Astrocyte (in vitro differentiated cells and primary cell): Measurements from ENCODE around the gene TNNT3. TPM values are rescaled to one million over a fixed set of nuclear protein-coding genes. Genes with fewer than 3 reads are reported as not detected.

Source experiments
- DNase-seq: peaks from one replicate; pipeline ENCODE4 v3.0.0-alpha.2; 2010; ENCODE audit warnings: low read depth
- FAIRE-seq: peaks from 2 replicates; lab custom pipeline; 2011; peaks lifted over from hg19 to GRCh38; lab: Jason Lieb, UNC
- H2AFZ ChIP-seq: 2 replicates; pipeline ENCODE4 v1.6.0; 2012; ENCODE audit warnings: low read depth, low read length, inconsistent platforms
- H3K27ac ChIP-seq: 2 replicates; pipeline ENCODE4 v1.5.1; 2011; ENCODE audit warnings: low read depth, low read length, inconsistent platforms
- H3K27me3 ChIP-seq: 2 replicates; pipeline ENCODE4 v1.6.0; 2011; ENCODE audit warnings: low read length, inconsistent platforms; ENCODE audit not compliant: insufficient read depth
- H3K36me3 ChIP-seq: 2 replicates; pipeline ENCODE4 v1.5.1; 2011; ENCODE audit warnings: low read length, inconsistent platforms; ENCODE audit not compliant: insufficient read depth
- H3K4me1 ChIP-seq: 2 replicates; pipeline ENCODE4 v1.5.1; 2011; ENCODE audit warnings: low read length, inconsistent platforms; ENCODE audit not compliant: insufficient read depth
- H3K4me2 ChIP-seq: 2 replicates; pipeline ENCODE4 v1.6.0; 2012; ENCODE audit warnings: low read length, inconsistent platforms
- H3K4me3 ChIP-seq: 2 replicates; pipeline ENCODE4 v1.5.1; 2011; ENCODE audit warnings: low read depth, mild to moderate bottlenecking, low read length, inconsistent platforms; ENCODE audit not compliant: insufficient read depth
- H3K79me2 ChIP-seq: 2 replicates; pipeline ENCODE4 v1.6.0; 2012; ENCODE audit warnings: mild to moderate bottlenecking, low read length, inconsistent platforms; ENCODE audit not compliant: insufficient read depth
- H3K9ac ChIP-seq: 2 replicates; pipeline ENCODE4 v1.6.0; 2012; ENCODE audit warnings: mild to moderate bottlenecking, low read length, inconsistent platforms
- H3K9me3 ChIP-seq: 2 replicates; pipeline ENCODE4 v1.5.1; 2012; ENCODE audit warnings: low read depth, mild to moderate bottlenecking, low read length, inconsistent platforms; ENCODE audit not compliant: insufficient read depth
- H4K20me1 ChIP-seq: 2 replicates; pipeline ENCODE4 v1.6.0; 2012; ENCODE audit warnings: low read length, inconsistent platforms; ENCODE audit not compliant: insufficient read depth
- H3K27ac Mint-ChIP-seq: one replicate; pipeline ENCODE4 v1.8.0; 2021; ENCODE audit warnings: mild to moderate bottlenecking, mixed read lengths; ENCODE audit not compliant: unreplicated experiment
- H3K27me3 Mint-ChIP-seq: one replicate; pipeline ENCODE4 v1.8.0; 2021; ENCODE audit warnings: low read depth, mixed read lengths; ENCODE audit not compliant: unreplicated experiment
- H3K36me3 Mint-ChIP-seq: one replicate; pipeline ENCODE4 v1.8.0; 2021; ENCODE audit warnings: low read depth, mixed read lengths; ENCODE audit not compliant: unreplicated experiment
- H3K4me1 Mint-ChIP-seq: one replicate; pipeline ENCODE4 v1.8.0; 2021; ENCODE audit warnings: low read depth, mixed read lengths; ENCODE audit not compliant: unreplicated experiment
- H3K4me3 Mint-ChIP-seq: one replicate; pipeline ENCODE4 v1.8.0; 2021; ENCODE audit warnings: mild to moderate bottlenecking, moderate library complexity, mixed read lengths; ENCODE audit not compliant: unreplicated experiment
- H3K9me3 Mint-ChIP-seq: one replicate; pipeline ENCODE4 v1.8.0; 2021; ENCODE audit warnings: mild to moderate bottlenecking, mixed read lengths; ENCODE audit not compliant: unreplicated experiment
- EZH2 ChIP-seq: IDR thresholded peaks from 2 replicates; pipeline ENCODE4 v1.6.1; 2012; ENCODE audit warnings: mild to moderate bottlenecking, low read length, inconsistent platforms; ENCODE audit not compliant: insufficient read depth
- total RNA-seq: library from RNA; stranded (reverse); gene quantifications from 2 replicates; pipeline ENCODE4 v1.2.1, GENCODE V29; 2021
- TF ChIP-seq, protein P1 (sequence below): IDR thresholded peaks from 2 replicates; pipeline ENCODE4 v1.5.1; 2011; ENCODE audit warnings: low read depth, mild to moderate bottlenecking, inconsistent platforms, low read length, moderate library complexity; ENCODE audit not compliant: insufficient read depth

Gene TNNT3
- total RNA-seq, 1 donor from 2014 or later = not detected

GRCh38 chr11:1942558-1943260 lies 23.2 kb downstream of the TNNT3 start:
- Histone ChIP-seq H3K9ac (no peak overlapping the region), H3K27me3 (no peaks in the 10 kb centered on the region), H4K20me1 (no peaks in the 10 kb centered on the region), H2AFZ (no peak overlapping the region), H3K4me1 (no peaks in the 10 kb centered on the region), H3K4me2 (no peak overlapping the region), H3K9me3 (no peaks in the 10 kb centered on the region), H3K36me3 (no peaks in the 10 kb centered on the region), H3K79me2 (no peaks in the 10 kb centered on the region), H3K4me3 (no peak overlapping the region), H3K27ac (no peak overlapping the region)
- FAIRE-seq (no peak), DNase-seq (no peak)
- H3K36me3 Mint-ChIP-seq = no peaks in the 10 kb centered on the region
- TF ChIP-seq EZH2 = no peak
- TF ChIP-seq, protein P1, sequence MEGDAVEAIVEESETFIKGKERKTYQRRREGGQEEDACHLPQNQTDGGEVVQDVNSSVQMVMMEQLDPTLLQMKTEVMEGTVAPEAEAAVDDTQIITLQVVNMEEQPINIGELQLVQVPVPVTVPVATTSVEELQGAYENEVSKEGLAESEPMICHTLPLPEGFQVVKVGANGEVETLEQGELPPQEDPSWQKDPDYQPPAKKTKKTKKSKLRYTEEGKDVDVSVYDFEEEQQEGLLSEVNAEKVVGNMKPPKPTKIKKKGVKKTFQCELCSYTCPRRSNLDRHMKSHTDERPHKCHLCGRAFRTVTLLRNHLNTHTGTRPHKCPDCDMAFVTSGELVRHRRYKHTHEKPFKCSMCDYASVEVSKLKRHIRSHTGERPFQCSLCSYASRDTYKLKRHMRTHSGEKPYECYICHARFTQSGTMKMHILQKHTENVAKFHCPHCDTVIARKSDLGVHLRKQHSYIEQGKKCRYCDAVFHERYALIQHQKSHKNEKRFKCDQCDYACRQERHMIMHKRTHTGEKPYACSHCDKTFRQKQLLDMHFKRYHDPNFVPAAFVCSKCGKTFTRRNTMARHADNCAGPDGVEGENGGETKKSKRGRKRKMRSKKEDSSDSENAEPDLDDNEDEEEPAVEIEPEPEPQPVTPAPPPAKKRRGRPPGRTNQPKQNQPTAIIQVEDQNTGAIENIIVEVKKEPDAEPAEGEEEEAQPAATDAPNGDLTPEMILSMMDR = no peak
- peaks cover 2% of the 10 kb centered on the region for H3K27me3 Mint-ChIP-seq
- no peak overlapping the region for H3K4me3 Mint-ChIP-seq
- H3K4me1 Mint-ChIP-seq = peaks cover 3% of the 10 kb centered on the region
- peaks cover 4% of the 10 kb centered on the region for H3K9me3 Mint-ChIP-seq
- H3K27ac Mint-ChIP-seq = no peak overlapping the region

DNA sequence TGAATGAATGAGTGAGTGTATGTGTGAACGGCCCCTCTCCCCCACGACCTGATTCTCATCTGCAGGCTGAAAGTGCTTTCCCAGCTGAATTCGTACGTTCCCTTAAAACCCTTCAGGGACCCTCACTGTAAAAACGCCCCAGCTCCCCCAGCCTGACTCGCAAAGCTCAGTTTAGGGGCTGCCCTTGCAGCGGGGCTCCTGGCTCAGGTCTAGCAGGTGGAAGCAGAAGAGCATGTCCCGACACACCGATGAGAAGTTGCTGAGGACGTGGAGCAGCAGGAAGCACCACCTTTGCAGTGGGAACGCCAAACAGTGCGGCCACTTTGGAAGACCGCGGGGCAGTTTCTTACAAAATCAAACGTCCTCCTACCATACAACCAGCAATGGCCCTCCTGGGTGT lies 24.1 kb downstream of the TNNT3 start:
- Histone ChIP-seq H3K4me3 (no peak overlapping the region), H3K4me1 (no peaks in the 10 kb centered on the region), H3K79me2 (no peaks in the 10 kb centered on the region), H3K27me3 (no peaks in the 10 kb centered on the region), H3K27ac (no peak overlapping the region), H3K9ac (no peak overlapping the region), H3K36me3 (no peaks in the 10 kb centered on the region), H3K9me3 (no peaks in the 10 kb centered on the region), H3K4me2 (peak overlapping the region; percentile 36), H4K20me1 (no peaks in the 10 kb centered on the region), H2AFZ (no peak overlapping the region)
- DNase-seq (no peak), FAIRE-seq (no peak)
- Mint-ChIP-seq H3K9me3 (peaks cover 4% of the 10 kb centered on the region), H3K4me3 (no peak overlapping the region), H3K4me1 (peaks cover 3% of the 10 kb centered on the region), H3K27ac (no peak overlapping the region), H3K36me3 (no peaks in the 10 kb centered on the region), H3K27me3 (no peaks in the 10 kb centered on the region)
- TF ChIP-seq EZH2 = no peak
- TF ChIP-seq, protein P1 = no peak

- Histone ChIP-seq H3K9ac (no peak overlapping the region), H3K4me3 (no peak overlapping the region), H3K79me2 (no peaks in the 10 kb centered on the region), H3K27ac (no peak overlapping the region), H4K20me1 (no peaks in the 10 kb centered on the region), H2AFZ (no peak overlapping the region), H3K36me3 (no peaks in the 10 kb centered on the region), H3K9me3 (no peaks in the 10 kb centered on the region), H3K27me3 (no peaks in the 10 kb centered on the region), H3K4me2 (peak overlapping the region; percentile 36), H3K4me1 (no peaks in the 10 kb centered on the region)
- H3K4me1 Mint-ChIP-seq = peaks cover 3% of the 10 kb centered on the region
- H3K36me3 Mint-ChIP-seq = no peaks in the 10 kb centered on the region
- H3K27me3 Mint-ChIP-seq = no peaks in the 10 kb centered on the region
- no peak for FAIRE-seq
- no peak overlapping the region for H3K27ac Mint-ChIP-seq
- H3K4me3 Mint-ChIP-seq = no peak overlapping the region
- no peak for TF ChIP-seq EZH2
- TF ChIP-seq, protein P1 = no peak
- H3K9me3 Mint-ChIP-seq = peaks cover 4% of the 10 kb centered on the region
- peak; percentile 14 for DNase-seq
These were observed 24.5 kb downstream of the TNNT3 start for GRCh38 chr11:1943977-1944376.
